Nephron (organoid): ENCODE measurements around the gene PRSS33.
A peak's percentile ranks its signal among the peaks of the same experiment; 100 is the strongest.

Experiments used
- H3K27ac Mint-ChIP-seq, 3 experiments: 2 replicates each; pipeline ENCODE4 v1.8.0; 2020; ENCODE audit warnings: mixed read lengths in 3 of 3, mild to moderate bottlenecking in 2 of 3, moderate library complexity in 1 of 3
- H3K27me3 Mint-ChIP-seq: 2 replicates; pipeline ENCODE4 v1.8.0; 2021; ENCODE audit warnings: low read depth, mild to moderate bottlenecking, moderate library complexity, mixed read lengths
- H3K36me3 Mint-ChIP-seq: 2 replicates; pipeline ENCODE4 v1.8.0; 2020; ENCODE audit warnings: low read depth, mixed read lengths
- H3K4me1 Mint-ChIP-seq: 2 replicates; pipeline ENCODE4 v1.8.0; 2020; ENCODE audit warnings: mixed read lengths
- H3K4me3 Mint-ChIP-seq, 3 experiments: 2 replicates each; pipeline ENCODE4 v1.8.0; 2020; ENCODE audit warnings: mild to moderate bottlenecking in 3 of 3, mixed read lengths in 3 of 3, moderate library complexity in 2 of 3
- H3K9me3 Mint-ChIP-seq: 2 replicates; pipeline ENCODE4 v1.8.0; 2020; ENCODE audit warnings: mixed read lengths
- CTCF ChIP-seq, 3 experiments: fragments of 200-600 bp; sonication (generic); IDR thresholded peaks; one replicate each; pipeline ENCODE4 v1.5.0; 2021; ENCODE audit warnings: antibody characterized with exemption in 3 of 3; ENCODE audit not compliant: unreplicated experiment in 3 of 3

PRSS33 gene

GRCh38 chr16:2778630-2778958 lies 8.8 kb downstream of the PRSS33 start:
- Mint-ChIP-seq H3K4me3 (peak overlapping the region; percentile 93 to 96 (median 96)), H3K27me3 (no peaks in the 10 kb centered on the region), H3K4me1 (peaks cover 15% of the 10 kb centered on the region), H3K36me3 (peaks cover 6% of the 10 kb centered on the region), H3K9me3 (no peaks in the 10 kb centered on the region), H3K27ac (peak overlapping the region; percentile 99 to 100 (median 100))
- no peak for TF ChIP-seq CTCF (IDR thresholded peaks at IDR 0.05; ENCODE audit: unreplicated experiment in 3 of 3)

GRCh38 chr16:2777903-2778629 lies 9.3 kb downstream of the PRSS33 start:
- peaks cover 15% of the 10 kb centered on the region for H3K4me1 Mint-ChIP-seq
- peaks cover 7% of the 10 kb centered on the region for H3K36me3 Mint-ChIP-seq
- peak overlapping the region; percentile 99 to 100 (median 100) for H3K27ac Mint-ChIP-seq
- no peak for TF ChIP-seq CTCF (IDR thresholded peaks at IDR 0.05; ENCODE audit: unreplicated experiment in 3 of 3)
- H3K9me3 Mint-ChIP-seq = no peaks in the 10 kb centered on the region
- peak overlapping the region; percentile 93 to 96 (median 96) for H3K4me3 Mint-ChIP-seq
- H3K27me3 Mint-ChIP-seq = no peaks in the 10 kb centered on the region

- Mint-ChIP-seq H3K4me3 (peak within 1 kb of the TSS; percentile 95 to 100 (median 97)), H3K36me3 (peaks cover 14% of the 10 kb centered on the region), H3K27ac (peak within 1 kb of the TSS; percentile 99 to 100 (median 100)), H3K27me3 (no peaks in the 10 kb centered on the region), H3K4me1 (peaks cover 21% of the 10 kb centered on the region), H3K9me3 (no peaks in the 10 kb centered on the region)
- TF ChIP-seq CTCF (IDR thresholded peaks at IDR 0.05; ENCODE audit: unreplicated experiment in 3 of 3) = no peak
Measured at GRCh38 chr16:2777231-2777902, 10.0 kb downstream of the PRSS33 start, which contains the start of gene ELOB. ELOB (minus strand) TSS chr16:2777280; CDS start chr16:2777239, 41 bp downstream.

- H3K9me3 Mint-ChIP-seq = no peaks in the 10 kb centered on the region
- peak overlapping the region; percentile 99 to 100 (median 99) for H3K27ac Mint-ChIP-seq
- no peak for TF ChIP-seq CTCF (IDR thresholded peaks at IDR 0.05; ENCODE audit: unreplicated experiment in 3 of 3)
- H3K4me3 Mint-ChIP-seq = peak overlapping the region; percentile 95 to 100 (median 97)
- no peaks in the 10 kb centered on the region for H3K27me3 Mint-ChIP-seq
- peaks cover 25% of the 10 kb centered on the region for H3K4me1 Mint-ChIP-seq
- peaks cover 21% of the 10 kb centered on the region for H3K36me3 Mint-ChIP-seq
Measured at GRCh38 chr16:2776500-2777139, 10.7 kb downstream of the PRSS33 start.

GRCh38 chr16:2775765-2776499 lies 11.4 kb downstream of the PRSS33 start:
- no peak for TF ChIP-seq CTCF (IDR thresholded peaks at IDR 0.05; ENCODE audit: unreplicated experiment in 3 of 3)
- Mint-ChIP-seq H3K9me3 (no peaks in the 10 kb centered on the region), H3K4me1 (peaks cover 30% of the 10 kb centered on the region), H3K36me3 (peaks cover 28% of the 10 kb centered on the region), H3K27ac (peak overlapping the region; percentile 99), H3K4me3 (peak overlapping the region; percentile 95 to 100 (median 97)), H3K27me3 (no peaks in the 10 kb centered on the region)
